B cell (primary cell): ENCODE measurements around the gene MEG3. TPM values are rescaled to one million over a fixed set of nuclear protein-coding genes. Genes with fewer than 3 reads are reported as not detected.

ENCODE experiments used
- ATAC-seq: fragments of 200-7000 bp; cut with Tn5 transposase; one replicate; pipeline ENCODE4 v1.10.0; 2021; ENCODE audit warnings: low read depth, mild to moderate bottlenecking, moderate number of reproducible peaks, moderate library complexity
- CTCF ChIA-PET: fragments of 350-600 bp; sonication (Branson Sonifier 250); formaldehyde crosslinking; loops from one replicate; lab custom pipeline; 2021; ENCODE audit warnings: antibody characterized with exemption, inconsistent platforms; lab: Charles Lee
- POLR2A ChIA-PET: fragments of 350-600 bp; sonication (Branson Sonifier 250); formaldehyde crosslinking; loops from one replicate; lab custom pipeline; 2021; ENCODE audit warnings: antibody characterized with exemption; lab: Charles Lee
- DNase-seq: peaks from one replicate; pipeline ENCODE4 v3.0.0; 2013
- H2AFZ ChIP-seq: 2 replicates; pipeline ENCODE4 v1.6.1; 2012; ENCODE audit warnings: mild to moderate bottlenecking, low read depth, low read length; ENCODE audit not compliant: insufficient read depth, poor library complexity, severe bottlenecking
- H3K27ac ChIP-seq, 2 donors: 1 replicate in 1 of 2; 2 replicates in 1 of 2; pipeline ENCODE4 v1.5.1; 2012 to 2013; ENCODE audit warnings: low read length in 2 of 2, mild to moderate bottlenecking in 2 of 2, moderate library complexity in 1 of 2
- H3K27me3 ChIP-seq, 4 experiments: fragments of 200-600 bp in 1 of 4; sonication (generic) in 1 of 4; replicated peaks in 1 of 4; 1 replicate in 2 of 4; 2 replicates in 2 of 4; pipeline versions ENCODE4 v1.6.1 to v1.7.0; 2013 to 2016; ENCODE audit warnings: low read length in 3 of 4, mild to moderate bottlenecking in 2 of 4, mixed read lengths in 1 of 4, moderate library complexity in 1 of 4; ENCODE audit not compliant: insufficient read depth in 4 of 4, control insufficient read depth in 3 of 4; ENCODE audit errors: control extremely low read depth in 1 of 4
- H3K36me3 ChIP-seq, 2 experiments: replicated peaks in 1 of 2; 1 replicate in 1 of 2; 2 replicates in 1 of 2; pipeline versions ENCODE4 v1.6.1 to v1.7.1; 2013; ENCODE audit warnings: low read length in 1 of 2; ENCODE audit not compliant: insufficient read depth in 2 of 2, control insufficient read depth in 1 of 2; ENCODE audit errors: control extremely low read depth in 1 of 2, extremely low read depth in 1 of 2
- H3K4me1 ChIP-seq, 2 donors: fragments of 200-600 bp in 1 of 2; sonication (generic) in 1 of 2; 1 replicate in 1 of 2; 2 replicates in 1 of 2; pipeline versions ENCODE4 v1.5.1 to v1.6.1; 2013 to 2017; ENCODE audit warnings: low read length in 2 of 2; ENCODE audit not compliant: control insufficient read depth in 2 of 2, insufficient read depth in 2 of 2
- H3K4me2 ChIP-seq: replicated peaks from 2 replicates; pipeline ENCODE3; 2012; ENCODE audit warnings: mild to moderate bottlenecking, low read depth, low read length; ENCODE audit not compliant: poor library complexity, severe bottlenecking
- H3K4me3 ChIP-seq, 5 experiments: fragments of 200-600 bp in 1 of 5; sonication (generic) in 1 of 5; 1 replicate in 3 of 5; 2 replicates in 2 of 5; pipeline versions ENCODE4 v1.5.1 to v1.7.0; 2011 to 2016; ENCODE audit warnings: low read length in 4 of 5, mild to moderate bottlenecking in 4 of 5, low read depth in 2 of 5, control low read depth in 1 of 5, moderate library complexity in 1 of 5; ENCODE audit not compliant: insufficient read depth in 1 of 5; ENCODE audit errors: control extremely low read depth in 1 of 5, extremely low read depth in 1 of 5
- H3K79me2 ChIP-seq: fragments of 200-600 bp; sonication (generic); one replicate; pipeline ENCODE4 v1.6.0; 2016; ENCODE audit warnings: low read length; ENCODE audit not compliant: control insufficient read depth, insufficient read depth
- H3K9ac ChIP-seq: fragments of 200-600 bp; sonication (generic); 2 replicates; pipeline ENCODE4 v1.6.1; 2017; ENCODE audit warnings: mild to moderate bottlenecking, low read length, moderate library complexity
- H3K9me3 ChIP-seq, 3 donors: one replicate each; pipeline versions ENCODE4 v1.6.1 to v1.7.1; 2013; ENCODE audit warnings: low read length in 2 of 3; ENCODE audit not compliant: control insufficient read depth in 2 of 3, insufficient read depth in 1 of 3; ENCODE audit errors: control extremely low read depth in 1 of 3
- H4K20me1 ChIP-seq: 2 replicates; pipeline ENCODE4 v1.6.0; 2012; ENCODE audit warnings: mild to moderate bottlenecking, low read length; ENCODE audit not compliant: insufficient read depth, control insufficient read depth, poor library complexity, severe bottlenecking
- H3K27ac Mint-ChIP-seq: one replicate; pipeline ENCODE4 v1.8.0; 2021; ENCODE audit warnings: mixed read lengths
- H3K27me3 Mint-ChIP-seq: one replicate; pipeline ENCODE4 v1.8.0; 2021; ENCODE audit warnings: mixed read lengths
- H3K4me1 Mint-ChIP-seq: one replicate; pipeline ENCODE4 v1.8.0; 2021; ENCODE audit warnings: mixed read lengths
- H3K4me3 Mint-ChIP-seq: one replicate; pipeline ENCODE4 v1.8.0; 2021; ENCODE audit warnings: mixed read lengths
- H3K9me3 Mint-ChIP-seq: one replicate; pipeline ENCODE4 v1.8.0; 2022; ENCODE audit warnings: mixed read lengths; ENCODE audit not compliant: insufficient read depth
- CTCF ChIP-seq: fragments of 200-600 bp; IDR thresholded peaks from one replicate; pipeline ENCODE4 v1.8.0; 2022; ENCODE audit warnings: antibody characterized with exemption, mild to moderate bottlenecking
- EZH2 ChIP-seq: IDR thresholded peaks from 2 replicates; pipeline ENCODE4 v1.6.1; 2012; ENCODE audit warnings: borderline replicate concordance, low read depth, mild to moderate bottlenecking, moderate library complexity, low read length; ENCODE audit not compliant: insufficient read depth, poor library complexity, severe bottlenecking
- WGBS: methylation state at CpG from one replicate; pipeline ENCODE4 v1.1.5; 2013; ENCODE audit warnings: missing lambda C conversion rate; ENCODE audit not compliant: insufficient coverage; 5-methylcytosine and 5-hydroxymethylcytosine counted together
- intact Hi-C: fragments of 100-400 bp; cut with micrococcal nuclease; formaldehyde crosslinking; loops from one replicate; pipeline ENCODE4 v1.10.0; 2022
- polyA plus RNA-seq: library from polyadenylated mRNA; depleted of rRNA; stranded (reverse); fragments of >200 nt; gene quantifications from 2 replicates; pipeline ENCODE4 v1.2.3, GENCODE V29; 2012
- total RNA-seq, 2 donors: library from RNA; stranded (reverse); fragments of 120-200 nt in 1 of 2; gene quantifications; 1 replicate in 1 of 2; 2 replicates in 1 of 2; pipeline versions ENCODE4 v1.2.3 to v1.2.4, GENCODE V29; 2013 to 2022

Gene MEG3
- total and polyA plus RNA-seq, 2 donors (not counting 1 experiment from before 2014, with no cell fraction given) = 0.13 TPM; not detected in 1

- 97% methylated on average over 14 of the region's 14 CpGs for WGBS
- TF ChIP-seq EZH2 = no peak
- TF ChIP-seq CTCF = no peak
- H3K27me3 Mint-ChIP-seq = peaks cover 4% of the 10 kb centered on the region
Measured at GRCh38 chr14:100787659-100788058, 38.3 kb upstream of the MEG3 start.

GRCh38 chr14:100788517-100788916, 37.4 kb upstream of the MEG3 start:
- H3K27ac Mint-ChIP-seq = no peak overlapping the region
- ChIA-PET CTCF (no interaction called here), POLR2A (no interaction called here)
- intact Hi-C loops = no loop called here
- H3K4me3 Mint-ChIP-seq = no peak overlapping the region
- H3K9ac ChIP-seq = no peak overlapping the region
- H3K27ac ChIP-seq = no peak overlapping the region
- H3K9me3 ChIP-seq = no peaks in the 10 kb centered on the region
- DNase-seq = no peak
- H3K27me3 Mint-ChIP-seq = peaks cover 5% of the 10 kb centered on the region
- H3K4me1 ChIP-seq = no peaks in the 10 kb centered on the region
- ATAC-seq = no peak
- H3K4me2 ChIP-seq = no peak overlapping the region
- H3K4me1 Mint-ChIP-seq = no peaks in the 10 kb centered on the region
- no peak overlapping the region for H3K4me3 ChIP-seq
- H2AFZ ChIP-seq = no peak overlapping the region
- no peaks in the 10 kb centered on the region for H3K27me3 ChIP-seq
- no peaks in the 10 kb centered on the region for H4K20me1 ChIP-seq
- no peaks in the 10 kb centered on the region for H3K36me3 ChIP-seq
- 34% methylated on average over 6 of the region's 7 CpGs for WGBS
- H3K9me3 Mint-ChIP-seq = no peaks in the 10 kb centered on the region
- no peaks in the 10 kb centered on the region for H3K79me2 ChIP-seq
- TF ChIP-seq CTCF (no peak), EZH2 (no peak)

More at GRCh38 chr14:100787659-100788058, 38.3 kb upstream of the MEG3 start:
- H3K9me3 ChIP-seq = peaks cover 0 to 4% (median 0%) of the 10 kb centered on the region in 3 donors
- H3K27ac ChIP-seq = no peak overlapping the region
- no peaks in the 10 kb centered on the region for H3K79me2 ChIP-seq
- no peak overlapping the region for H2AFZ ChIP-seq
- H3K36me3 ChIP-seq = no peaks in the 10 kb centered on the region
- H3K27ac Mint-ChIP-seq = no peak overlapping the region
- H3K4me2 ChIP-seq = no peak overlapping the region
- H3K4me1 Mint-ChIP-seq = no peaks in the 10 kb centered on the region
- intact Hi-C loops = no loop called here
- POLR2A ChIA-PET = no interaction called here
- no peaks in the 10 kb centered on the region for H3K9me3 Mint-ChIP-seq
- H4K20me1 ChIP-seq = no peaks in the 10 kb centered on the region
- no peaks in the 10 kb centered on the region for H3K27me3 ChIP-seq
- H3K4me1 ChIP-seq = no peaks in the 10 kb centered on the region
- ATAC-seq (no peak), DNase-seq (no peak)
- H3K4me3 Mint-ChIP-seq = no peak overlapping the region
- CTCF ChIA-PET = no interaction called here
- no peak overlapping the region for H3K9ac ChIP-seq
- H3K4me3 ChIP-seq = no peak overlapping the region
